SU-DHL-6 (cell line): Measurements from ENCODE around the gene PTRH2.

ENCODE experiments used
- EZH2phosphoT487 ChIP-seq: fragments of 200-600 bp; sonication (generic), shearing (Covaris generic); conservative IDR thresholded peaks from 2 replicates; pipeline ENCODE4 v1.6.1; 2018; ENCODE audit warnings: mild to moderate bottlenecking, antibody characterized with exemption, low read length, moderate library complexity, mixed read lengths
- TF ChIP-seq, protein P1 (sequence below): fragments of 200-600 bp; sonication (generic); IDR thresholded peaks from one replicate; pipeline ENCODE4 v1.5.1; 2017; ENCODE audit warnings: antibody characterized with exemption, mild to moderate bottlenecking, low read length, moderate library complexity; ENCODE audit not compliant: insufficient read depth, poor library complexity, severe bottlenecking

DNA sequence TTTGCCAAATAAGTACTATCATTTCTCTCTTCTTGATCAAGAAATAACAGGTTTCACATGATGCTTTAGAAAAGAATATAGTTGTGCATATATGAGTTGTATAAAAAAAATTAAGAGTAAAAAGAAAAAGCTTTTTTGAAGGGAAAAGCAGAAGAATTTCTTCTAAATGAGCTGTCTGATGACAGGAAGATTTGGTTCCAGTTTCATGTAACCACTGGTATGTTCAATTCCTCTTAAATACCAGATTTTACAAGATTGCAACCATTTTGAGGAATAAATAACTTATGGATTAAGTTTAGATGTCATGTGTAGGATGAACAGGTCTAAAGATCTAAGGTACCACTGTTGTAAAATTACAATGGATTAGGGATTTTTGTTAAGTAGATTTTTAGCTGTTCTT is 45.2 kb upstream of the PTRH2 start:
- TF ChIP-seq, protein P1, sequence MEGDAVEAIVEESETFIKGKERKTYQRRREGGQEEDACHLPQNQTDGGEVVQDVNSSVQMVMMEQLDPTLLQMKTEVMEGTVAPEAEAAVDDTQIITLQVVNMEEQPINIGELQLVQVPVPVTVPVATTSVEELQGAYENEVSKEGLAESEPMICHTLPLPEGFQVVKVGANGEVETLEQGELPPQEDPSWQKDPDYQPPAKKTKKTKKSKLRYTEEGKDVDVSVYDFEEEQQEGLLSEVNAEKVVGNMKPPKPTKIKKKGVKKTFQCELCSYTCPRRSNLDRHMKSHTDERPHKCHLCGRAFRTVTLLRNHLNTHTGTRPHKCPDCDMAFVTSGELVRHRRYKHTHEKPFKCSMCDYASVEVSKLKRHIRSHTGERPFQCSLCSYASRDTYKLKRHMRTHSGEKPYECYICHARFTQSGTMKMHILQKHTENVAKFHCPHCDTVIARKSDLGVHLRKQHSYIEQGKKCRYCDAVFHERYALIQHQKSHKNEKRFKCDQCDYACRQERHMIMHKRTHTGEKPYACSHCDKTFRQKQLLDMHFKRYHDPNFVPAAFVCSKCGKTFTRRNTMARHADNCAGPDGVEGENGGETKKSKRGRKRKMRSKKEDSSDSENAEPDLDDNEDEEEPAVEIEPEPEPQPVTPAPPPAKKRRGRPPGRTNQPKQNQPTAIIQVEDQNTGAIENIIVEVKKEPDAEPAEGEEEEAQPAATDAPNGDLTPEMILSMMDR: no peak
- TF ChIP-seq EZH2phosphoT487: no peak
